ENCODE measurements around the gene FAF1. TPM values are rescaled to one million over a fixed set of nuclear protein-coding genes. Genes with fewer than 3 reads are reported as not detected.

Gene FAF1
- polyA plus RNA-seq, 1 of the 3 experiments (the other 2 are of a cell fraction), result 8.7 TPM

DNA sequence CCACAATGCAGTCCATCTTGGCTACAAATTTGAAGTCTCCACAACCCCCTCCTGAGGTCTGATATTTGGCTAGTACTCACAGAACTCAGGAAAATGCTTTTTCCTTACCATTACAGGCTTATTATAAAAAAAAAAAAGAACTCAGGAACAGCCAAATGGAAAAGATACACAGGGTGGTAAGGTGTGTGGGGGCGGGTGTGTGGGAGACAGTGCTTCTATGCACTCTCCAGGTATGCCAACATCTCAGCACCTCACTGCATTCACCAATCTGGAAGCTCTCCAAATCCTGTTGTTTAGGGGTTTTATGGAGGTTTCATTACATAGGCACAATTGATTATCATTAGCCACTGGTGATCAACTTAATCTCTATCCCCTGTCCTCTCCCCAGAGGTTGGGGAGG lies 126.9 kb downstream of the FAF1 start:
- CTCF ChIA-PET, result interaction anchor here (1.8 kb wide), 1 partner anchor 37 kb away, joined by 4 read pairs; no protein-coding TSS in a partner anchor
- H2AFZ ChIP-seq (ENCODE audit: low read depth), result no peak overlapping the region
- WGBS (ENCODE audit: low lambda C conversion rate), result 100% methylated on average over 1 of the region's 1 CpG
- H3F3A ChIP-seq (replicated peaks; ENCODE audit: insufficient read depth), result peaks cover 4% of the 10 kb centered on the region
- DNase-seq, result no peak
- TF ChIP-seq FOXM1 (IDR thresholded peaks at IDR 0.05; ENCODE audit: low read depth) (no peak), FOXJ3 (CRISPR knock-in tag; IDR thresholded peaks at IDR 0.05) (no peak), EP300 (IDR thresholded peaks at IDR 0.05; ENCODE audit: borderline replicate concordance in 1 of 2, low read depth in 1 of 2, low read length in 1 of 2) (no peak), MXI1 (IDR thresholded peaks at IDR 0.05; ENCODE audit: low read depth, low read length) (no peak), RCOR1 (IDR thresholded peaks at IDR 0.05; ENCODE audit: low read length) (no peak), EZH2phosphoT487 (IDR thresholded peaks at IDR 0.05; ENCODE audit: borderline replicate concordance, low read depth) (no peak), NRF1 (IDR thresholded peaks at IDR 0.05; ENCODE audit: low read depth, low read length) (no peak), TAF1 (IDR thresholded peaks at IDR 0.05; ENCODE audit: borderline replicate concordance, low read depth, low read length) (no peak), RFX5 (IDR thresholded peaks at IDR 0.05; ENCODE audit: low read length) (no peak)
- TF ChIP-seq, protein P1, sequence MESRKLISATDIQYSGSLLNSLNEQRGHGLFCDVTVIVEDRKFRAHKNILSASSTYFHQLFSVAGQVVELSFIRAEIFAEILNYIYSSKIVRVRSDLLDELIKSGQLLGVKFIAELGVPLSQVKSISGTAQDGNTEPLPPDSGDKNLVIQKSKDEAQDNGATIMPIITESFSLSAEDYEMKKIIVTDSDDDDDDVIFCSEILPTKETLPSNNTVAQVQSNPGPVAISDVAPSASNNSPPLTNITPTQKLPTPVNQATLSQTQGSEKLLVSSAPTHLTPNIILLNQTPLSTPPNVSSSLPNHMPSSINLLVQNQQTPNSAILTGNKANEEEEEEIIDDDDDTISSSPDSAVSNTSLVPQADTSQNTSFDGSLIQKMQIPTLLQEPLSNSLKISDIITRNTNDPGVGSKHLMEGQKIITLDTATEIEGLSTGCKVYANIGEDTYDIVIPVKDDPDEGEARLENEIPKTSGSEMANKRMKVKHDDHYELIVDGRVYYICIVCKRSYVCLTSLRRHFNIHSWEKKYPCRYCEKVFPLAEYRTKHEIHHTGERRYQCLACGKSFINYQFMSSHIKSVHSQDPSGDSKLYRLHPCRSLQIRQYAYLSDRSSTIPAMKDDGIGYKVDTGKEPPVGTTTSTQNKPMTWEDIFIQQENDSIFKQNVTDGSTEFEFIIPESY (IDR thresholded peaks at IDR 0.05; ENCODE audit: borderline replicate concordance, low read depth), result no peak
- TF ChIP-seq, protein P2, sequence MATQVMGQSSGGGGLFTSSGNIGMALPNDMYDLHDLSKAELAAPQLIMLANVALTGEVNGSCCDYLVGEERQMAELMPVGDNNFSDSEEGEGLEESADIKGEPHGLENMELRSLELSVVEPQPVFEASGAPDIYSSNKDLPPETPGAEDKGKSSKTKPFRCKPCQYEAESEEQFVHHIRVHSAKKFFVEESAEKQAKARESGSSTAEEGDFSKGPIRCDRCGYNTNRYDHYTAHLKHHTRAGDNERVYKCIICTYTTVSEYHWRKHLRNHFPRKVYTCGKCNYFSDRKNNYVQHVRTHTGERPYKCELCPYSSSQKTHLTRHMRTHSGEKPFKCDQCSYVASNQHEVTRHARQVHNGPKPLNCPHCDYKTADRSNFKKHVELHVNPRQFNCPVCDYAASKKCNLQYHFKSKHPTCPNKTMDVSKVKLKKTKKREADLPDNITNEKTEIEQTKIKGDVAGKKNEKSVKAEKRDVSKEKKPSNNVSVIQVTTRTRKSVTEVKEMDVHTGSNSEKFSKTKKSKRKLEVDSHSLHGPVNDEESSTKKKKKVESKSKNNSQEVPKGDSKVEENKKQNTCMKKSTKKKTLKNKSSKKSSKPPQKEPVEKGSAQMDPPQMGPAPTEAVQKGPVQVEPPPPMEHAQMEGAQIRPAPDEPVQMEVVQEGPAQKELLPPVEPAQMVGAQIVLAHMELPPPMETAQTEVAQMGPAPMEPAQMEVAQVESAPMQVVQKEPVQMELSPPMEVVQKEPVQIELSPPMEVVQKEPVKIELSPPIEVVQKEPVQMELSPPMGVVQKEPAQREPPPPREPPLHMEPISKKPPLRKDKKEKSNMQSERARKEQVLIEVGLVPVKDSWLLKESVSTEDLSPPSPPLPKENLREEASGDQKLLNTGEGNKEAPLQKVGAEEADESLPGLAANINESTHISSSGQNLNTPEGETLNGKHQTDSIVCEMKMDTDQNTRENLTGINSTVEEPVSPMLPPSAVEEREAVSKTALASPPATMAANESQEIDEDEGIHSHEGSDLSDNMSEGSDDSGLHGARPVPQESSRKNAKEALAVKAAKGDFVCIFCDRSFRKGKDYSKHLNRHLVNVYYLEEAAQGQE (IDR thresholded peaks at IDR 0.05; ENCODE audit: low read depth, low read length), result no peak
- H4K20me1 ChIP-seq (ENCODE audit: insufficient read depth), result no peaks in the 10 kb centered on the region
- POLR2A ChIA-PET, result no interaction called here
- H3K9me2 ChIP-seq, result no peaks in the 10 kb centered on the region
- no peak overlapping the region for H3K9ac ChIP-seq
- H3K27me3 ChIP-seq (ENCODE audit: insufficient read depth), result no peaks in the 10 kb centered on the region
- H3K4me1 ChIP-seq (ENCODE audit: control insufficient read depth in 1 of 2, insufficient read depth in 2 of 2, low read depth in 1 of 2, low read length in 1 of 2), result no peaks in the 10 kb centered on the region
- H3K36me3 ChIP-seq (replicated peaks in 1 of 2; ENCODE audit: control insufficient read depth in 1 of 2, insufficient read depth in 2 of 2, low read length in 1 of 2), result peaks cover 0 to 19% of the 10 kb centered on the region in 2 experiments
- H3K79me2 ChIP-seq (ENCODE audit: insufficient read depth), result peaks cover 24% of the 10 kb centered on the region; the same call in 1 of the 2 replicates
- no peaks in the 10 kb centered on the region for H3K9me3 ChIP-seq
- no peak overlapping the region for H3K4me3 ChIP-seq (ENCODE audit: low read depth in 2 of 2, low read length in 1 of 2)
- no peak overlapping the region for H3K4me2 ChIP-seq
- H3K27ac ChIP-seq (ENCODE audit: low read depth in 2 of 2, low read length in 1 of 2), result no peak overlapping the region

DNA sequence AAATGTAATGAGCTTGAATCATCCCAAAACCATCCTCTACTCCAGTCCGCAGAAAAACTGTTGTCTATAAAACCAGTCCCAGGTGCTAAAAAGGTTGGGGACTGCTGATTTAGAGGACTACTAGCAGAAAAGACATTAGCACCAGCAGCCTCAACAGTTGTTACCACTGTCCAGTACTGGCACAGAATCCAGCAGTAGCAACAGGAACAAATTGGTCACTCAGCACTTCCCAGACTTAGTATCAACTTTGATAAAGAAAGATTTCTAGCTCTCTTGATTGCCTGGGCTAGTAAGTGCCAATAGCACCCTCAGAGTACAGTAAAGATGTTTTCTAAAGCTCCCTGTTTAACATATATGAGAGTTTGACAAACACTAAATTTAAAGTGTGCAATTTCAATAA lies 127.9 kb downstream of the FAF1 start:
- Histone ChIP-seq H3K9me3 (no peaks in the 10 kb centered on the region), H3K4me3 (ENCODE audit: low read depth in 2 of 2, low read length in 1 of 2) (no peak overlapping the region), H3K27ac (ENCODE audit: low read depth in 2 of 2, low read length in 1 of 2) (no peak overlapping the region), H3F3A (replicated peaks; ENCODE audit: insufficient read depth) (peaks cover under 1% of the 10 kb centered on the region), H3K9me2 (no peaks in the 10 kb centered on the region), H3K9ac (no peak overlapping the region), H3K4me1 (ENCODE audit: control insufficient read depth in 1 of 2, insufficient read depth in 2 of 2, low read depth in 1 of 2, low read length in 1 of 2) (no peaks in the 10 kb centered on the region), H3K36me3 (replicated peaks in 1 of 2; ENCODE audit: control insufficient read depth in 1 of 2, insufficient read depth in 2 of 2, low read length in 1 of 2) (peaks cover 0 to 15% of the 10 kb centered on the region in 2 experiments), H2AFZ (ENCODE audit: low read depth) (no peak overlapping the region), H3K79me2 (ENCODE audit: insufficient read depth) (peaks cover 23% of the 10 kb centered on the region), H3K27me3 (ENCODE audit: insufficient read depth) (no peaks in the 10 kb centered on the region), H3K4me2 (no peak overlapping the region), H4K20me1 (ENCODE audit: insufficient read depth) (no peaks in the 10 kb centered on the region)
- DNase-seq, result no peak
- ChIA-PET CTCF (interaction anchor here (1.8 kb wide), 1 partner anchor 36 kb away, joined by 4 read pairs; no protein-coding TSS in a partner anchor), POLR2A (no interaction called here)
- WGBS (ENCODE audit: low lambda C conversion rate), result 100% methylated on average over 1 of the region's 1 CpG
- TF ChIP-seq JUND (IDR thresholded peaks at IDR 0.05) (no peak), RAD21 (IDR thresholded peaks at IDR 0.05; ENCODE audit: low read length) (no peak), FOXM1 (IDR thresholded peaks at IDR 0.05; ENCODE audit: low read depth) (no peak), ELF1 (IDR thresholded peaks at IDR 0.05) (no peak), RXRA (IDR thresholded peaks at IDR 0.05; ENCODE audit: borderline replicate concordance, low read depth) (no peak)
- TF ChIP-seq, protein P3, sequence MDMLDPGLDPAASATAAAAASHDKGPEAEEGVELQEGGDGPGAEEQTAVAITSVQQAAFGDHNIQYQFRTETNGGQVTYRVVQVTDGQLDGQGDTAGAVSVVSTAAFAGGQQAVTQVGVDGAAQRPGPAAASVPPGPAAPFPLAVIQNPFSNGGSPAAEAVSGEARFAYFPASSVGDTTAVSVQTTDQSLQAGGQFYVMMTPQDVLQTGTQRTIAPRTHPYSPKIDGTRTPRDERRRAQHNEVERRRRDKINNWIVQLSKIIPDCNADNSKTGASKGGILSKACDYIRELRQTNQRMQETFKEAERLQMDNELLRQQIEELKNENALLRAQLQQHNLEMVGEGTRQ (IDR thresholded peaks at IDR 0.05; ENCODE audit: borderline replicate concordance, low read depth, low read length), result no peak
- TF ChIP-seq, protein P2 (IDR thresholded peaks at IDR 0.05; ENCODE audit: low read depth, low read length), result no peak
